Islet precursor cell (in vitro differentiated cells): ENCODE data around the gene MEGF8.

Source experiments
- DNase-seq: peaks from one replicate; pipeline ENCODE4 v3.0.0-alpha.2; 2018

The MEGF8 gene

DNA sequence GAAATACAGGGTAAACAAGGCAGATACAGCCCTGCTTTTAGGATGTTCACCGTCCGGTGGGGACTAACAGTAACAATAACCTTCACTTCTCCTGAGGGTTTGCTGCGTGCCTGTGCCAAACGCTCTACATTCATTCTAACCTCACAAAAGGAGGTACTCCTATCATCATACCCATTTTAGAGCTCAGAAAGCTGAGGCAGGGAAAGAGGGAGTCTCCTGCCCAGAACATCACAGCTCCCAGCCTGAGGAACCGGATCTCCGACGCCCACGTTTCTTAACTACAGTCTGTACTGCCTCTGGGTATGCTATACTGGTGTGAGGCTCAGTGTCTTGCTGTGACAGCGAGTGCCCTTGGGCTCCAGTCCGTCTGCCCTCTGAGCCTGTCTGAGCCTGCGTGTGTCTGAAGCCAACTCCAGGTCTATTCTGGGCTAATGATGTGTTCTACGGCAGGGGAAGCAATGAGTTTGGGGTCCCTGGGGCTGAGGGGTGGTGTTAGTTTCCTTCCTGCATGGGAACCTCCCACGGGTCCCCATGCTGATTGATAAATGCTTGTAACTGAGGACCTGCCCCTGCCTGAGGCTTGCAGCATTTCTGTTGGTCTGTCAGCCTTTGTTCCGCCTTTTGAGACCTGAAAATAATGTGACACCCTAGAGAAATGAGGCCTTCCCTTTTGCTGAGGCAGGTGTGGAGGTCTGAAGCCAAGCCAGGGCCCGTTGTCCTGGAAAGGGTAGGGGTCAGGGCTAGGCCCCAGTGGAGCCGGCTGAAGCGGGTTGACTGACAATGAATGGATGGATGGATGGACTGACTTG lies 96.9 kb downstream of the MEGF8 start:
- DNase-seq: no peak

DNA sequence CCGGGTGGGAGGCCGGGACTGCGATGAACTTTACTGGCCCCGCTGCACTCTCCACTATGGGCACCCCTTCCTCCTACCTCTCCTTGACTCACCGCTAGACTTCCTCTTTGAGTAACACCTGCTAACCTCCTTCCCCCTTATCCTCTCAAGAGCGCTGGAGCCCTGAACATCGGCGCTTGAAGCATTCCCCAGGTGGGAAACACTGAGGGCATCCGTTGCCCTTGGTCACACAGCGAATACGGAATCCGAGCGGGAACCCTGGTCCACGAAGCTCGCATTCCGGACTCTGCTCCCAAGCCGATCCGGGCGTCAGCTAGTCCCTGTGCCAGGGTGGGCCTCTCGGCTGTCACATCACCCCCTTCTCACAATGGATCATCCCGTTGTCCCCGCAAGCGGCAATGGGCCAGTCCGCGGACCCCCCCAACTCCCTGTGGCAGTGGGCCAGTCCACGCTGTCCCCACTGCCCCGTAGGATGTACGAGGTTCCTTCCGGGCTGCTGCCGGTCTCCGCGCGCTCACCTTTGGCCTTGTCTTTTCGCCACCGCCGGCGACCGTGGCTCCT lies 97.5 kb downstream of the MEGF8 start:
- no peak for DNase-seq

DNA sequence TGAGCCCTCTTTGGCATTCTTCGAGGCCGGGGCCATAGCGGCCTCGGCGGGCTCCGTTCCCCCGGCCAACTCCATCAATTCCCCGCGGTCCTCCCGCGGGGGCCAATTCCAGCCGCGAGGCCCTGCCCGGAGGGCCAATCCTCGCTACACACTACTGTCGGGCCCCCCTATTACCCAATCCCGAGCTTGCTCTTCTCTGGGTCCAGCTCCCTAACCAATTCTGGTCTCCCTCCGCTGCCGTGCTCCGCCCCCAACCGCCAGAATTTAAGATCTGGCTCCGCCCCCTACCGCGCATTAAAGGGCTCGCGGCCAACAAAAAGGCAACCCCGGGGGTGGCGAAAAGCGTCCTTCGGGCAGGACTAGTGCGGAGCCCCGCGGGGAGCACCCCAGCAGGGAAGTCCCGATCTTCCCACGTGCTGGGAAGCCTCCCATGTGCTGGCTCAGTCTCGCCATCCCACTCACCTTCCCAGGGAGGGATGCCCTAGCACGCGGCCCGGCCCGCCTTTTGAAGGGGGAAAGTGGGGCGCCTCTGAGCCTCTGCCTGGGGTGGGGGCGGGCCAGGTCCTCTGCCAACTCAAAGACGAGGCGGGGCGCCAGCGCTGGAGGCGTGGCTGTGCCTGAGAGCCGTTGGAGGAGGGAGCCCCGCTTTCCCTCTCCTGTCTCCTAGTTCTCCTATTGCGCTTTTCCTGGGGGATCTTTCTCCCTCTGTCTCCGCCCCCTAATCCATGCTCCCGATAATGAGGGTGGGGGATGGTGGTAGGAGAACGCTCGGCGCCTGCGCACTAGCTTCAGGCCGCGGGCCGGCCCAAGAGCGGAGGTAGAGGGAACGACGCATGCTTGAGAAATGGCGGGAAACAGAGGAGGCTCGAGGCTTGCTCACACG lies 98.3 kb downstream of the MEGF8 start:
- peak; percentile 84 for DNase-seq

DNA sequence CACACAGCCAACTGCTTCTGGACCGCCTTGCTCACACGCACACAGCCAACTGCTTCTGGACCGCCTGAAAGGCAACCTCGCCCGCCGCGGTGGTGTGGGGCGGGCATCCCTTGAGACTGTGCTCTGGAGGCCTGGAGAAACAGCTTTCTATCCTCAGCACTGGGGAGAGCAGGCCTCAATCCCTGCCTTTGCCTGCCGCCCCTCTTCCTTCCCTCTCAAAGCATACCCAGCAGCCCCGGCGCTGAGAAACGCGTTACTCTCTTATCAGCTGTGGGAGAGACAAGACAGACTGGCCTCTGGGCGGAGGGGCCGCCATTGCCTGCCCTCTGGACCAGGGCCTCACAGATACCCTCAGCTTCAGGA lies 98.9 kb downstream of the MEGF8 start:
- DNase-seq: no peak

DNA sequence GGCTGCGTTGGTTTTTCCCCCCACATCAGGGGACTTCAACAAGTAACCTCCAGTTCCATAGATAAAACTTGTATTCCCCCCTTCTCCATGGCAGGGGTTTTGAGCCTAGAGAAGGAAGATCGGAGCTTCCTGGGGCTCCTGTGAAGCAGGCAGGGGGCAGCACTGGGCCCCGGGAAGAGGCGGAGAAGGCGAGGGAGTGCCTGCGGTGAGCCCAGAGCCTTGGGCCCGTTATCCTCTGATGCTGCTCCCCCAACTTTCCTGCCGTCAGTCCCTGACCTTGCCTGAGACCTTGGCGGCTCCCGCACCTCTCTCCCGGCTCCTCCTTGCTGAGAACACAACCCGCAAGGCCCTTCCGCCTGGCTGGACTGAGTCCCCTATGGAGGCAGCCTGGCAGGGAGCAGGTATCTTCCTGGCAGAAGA lies 99.3 kb downstream of the MEGF8 start:
- no peak for DNase-seq

DNA sequence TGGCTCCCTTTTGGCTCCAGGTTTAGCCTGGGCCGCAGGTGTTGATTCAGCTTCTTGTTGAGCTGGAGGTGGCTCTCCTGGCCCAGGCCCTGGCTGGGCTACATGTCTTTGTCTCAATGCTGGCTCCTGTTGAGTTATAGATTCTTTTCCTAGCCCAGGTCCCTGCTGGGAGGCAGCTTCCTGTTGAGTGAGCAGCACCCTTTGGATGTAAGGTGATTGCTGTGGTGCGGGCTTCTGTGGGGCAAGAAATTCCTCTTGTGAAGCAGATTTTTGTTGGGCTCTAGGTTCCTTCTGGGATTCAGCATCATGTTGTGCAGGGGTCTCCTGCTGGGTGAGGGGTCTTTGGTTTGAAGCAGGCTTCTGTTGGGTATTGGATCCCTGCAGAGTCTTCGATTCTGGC lies 101.2 kb downstream of the MEGF8 start:
- DNase-seq: no peak

- no peak for DNase-seq
Observed at GRCh38 chr19:42427313-42427712, 101.9 kb downstream of the MEGF8 start, which contains the start of gene LIPE. Gene LIPE (minus strand): TSS chr19:42427388. CDS start chr19:42427149, 239 bp downstream.
